GM12878 (cell line): ENCODE measurements around the gene DUSP16. TPM values are rescaled to one million over a fixed set of nuclear protein-coding genes. Genes with fewer than 3 reads are reported as not detected.

Experiments used
- EGR1 ChIP-seq, 2 experiments: IDR thresholded peaks; 1 replicate in 1 of 2; 2 replicates in 1 of 2; pipeline ENCODE4 v1.6.1; 2011 to 2012; ENCODE audit warnings: low read depth in 2 of 2, low read length in 2 of 2, borderline replicate concordance in 1 of 2, mild to moderate bottlenecking in 1 of 2, moderate library complexity in 1 of 2
- EP300 ChIP-seq, 2 experiments: fragments of 150-350 bp in 1 of 2; IDR thresholded peaks; 2 replicates each; pipeline ENCODE4 v1.6.1; 2011 to 2012; ENCODE audit warnings: low read depth in 2 of 2, low read length in 2 of 2, borderline replicate concordance in 1 of 2, improper control_type of control experiment in 1 of 2, inconsistent platforms in 1 of 2; ENCODE audit not compliant: control insufficient read depth in 1 of 2
- EZH2 ChIP-seq: IDR thresholded peaks from 2 replicates; pipeline ENCODE4 v1.6.1; 2012; ENCODE audit warnings: low read depth, mild to moderate bottlenecking, control low read depth, inconsistent platforms, low read length, borderline replicate concordance; ENCODE audit not compliant: control insufficient read depth
- HCFC1 ChIP-seq: fragments of 150-350 bp; IDR thresholded peaks from 2 replicates; pipeline ENCODE4 v1.6.1; 2014; ENCODE audit warnings: low read length
- HDAC6 ChIP-seq: fragments of 200-600 bp; sonication (generic); IDR thresholded peaks from one replicate; pipeline ENCODE4 v1.8.0; 2017; ENCODE audit warnings: antibody characterized with exemption; ENCODE audit not compliant: unreplicated experiment
- JUND ChIP-seq: IDR thresholded peaks from 2 replicates; pipeline ENCODE4 v1.6.1; 2012; ENCODE audit warnings: low read depth, mild to moderate bottlenecking, low read length, improper control_type of control experiment, moderate library complexity
- MEF2A ChIP-seq: IDR thresholded peaks from 2 replicates; pipeline ENCODE4 v1.6.1; 2011; ENCODE audit warnings: low read depth, mild to moderate bottlenecking, low read length, moderate library complexity; ENCODE audit not compliant: insufficient read depth
- NR2C2 ChIP-seq: IDR thresholded peaks from 2 replicates; pipeline ENCODE4 v1.6.1; 2011; ENCODE audit warnings: borderline replicate concordance, low read depth; ENCODE audit not compliant: control insufficient read depth, insufficient read length
- PAX5 ChIP-seq: IDR thresholded peaks from 2 replicates; pipeline ENCODE4 v1.6.1; 2011; ENCODE audit warnings: low read depth, low read length, borderline replicate concordance
- POLR2AphosphoS5 ChIP-seq: IDR thresholded peaks from 2 replicates; pipeline ENCODE4 v1.6.1; 2011; ENCODE audit warnings: mild to moderate bottlenecking, low read length, inconsistent platforms
- RELA ChIP-seq: fragments of 450-650 bp; IDR thresholded peaks from 2 replicates; pipeline ENCODE4 v1.8.0; 2014; ENCODE audit warnings: borderline replicate concordance; ENCODE audit not compliant: partially characterized antibody
- SIX5 ChIP-seq: IDR thresholded peaks from 2 replicates; pipeline ENCODE4 v1.6.1; 2011; ENCODE audit warnings: mild to moderate bottlenecking, low read depth, low read length, moderate library complexity; ENCODE audit not compliant: severe bottlenecking
- SPI1 ChIP-seq: IDR thresholded peaks from 2 replicates; pipeline ENCODE4 v1.6.1; 2011; ENCODE audit warnings: low read depth, mild to moderate bottlenecking, low read length, moderate library complexity, borderline replicate concordance; ENCODE audit not compliant: insufficient read depth
- SREBF1 ChIP-seq: IDR thresholded peaks from 2 replicates; pipeline ENCODE4 v1.6.1; 2012; ENCODE audit warnings: mild to moderate bottlenecking, low read length
- SUZ12 ChIP-seq: fragments of 200-600 bp; sonication (generic); IDR thresholded peaks from one replicate; pipeline ENCODE4 v1.6.1; 2018; ENCODE audit warnings: antibody characterized with exemption, mild to moderate bottlenecking; ENCODE audit not compliant: unreplicated experiment
- TBL1XR1 ChIP-seq: IDR thresholded peaks from 2 replicates; pipeline ENCODE4 v1.6.1; 2012; ENCODE audit warnings: low read depth, low read length, improper control_type of control experiment
- ZBED1 ChIP-seq: IDR thresholded peaks from 2 replicates; pipeline ENCODE4 v1.6.1; 2016; ENCODE audit warnings: borderline replicate concordance
- polyA plus RNA-seq, 11 experiments: library from polyadenylated mRNA; depleted of rRNA in 4 of 11; unstranded in 6 of 11; stranded (reverse) in 5 of 11; fragments of >200 nt; fragmentation: Nextera tagmentation in 4 of 11; fragmentation: Illumina TruSeq in 1 of 11; extraction: Ambion mirVana in 4 of 11; extraction: Trizol in 1 of 11; gene quantifications; 1 replicate in 1 of 11; 2 replicates in 10 of 11; pipeline versions ENCODE4 v1.2.1 to v1.2.3, GENCODE V29; 2011 to 2016; ENCODE audit warnings: inconsistent platforms in 2 of 11, missing spikeins in 2 of 11, low read depth in 1 of 11
- total RNA-seq, 4 experiments: library from RNA; depleted of rRNA in 3 of 4; stranded (reverse); fragments of >200 nt in 3 of 4; fragmentation: Illumina TruSeq in 1 of 4; extraction: Trizol in 1 of 4; gene quantifications; 2 replicates each; pipeline versions ENCODE4 v1.2.1 to v1.2.3, GENCODE V29; 2013 to 2021
- TF ChIP-seq, protein P1 (sequence below): fragments of 450-650 bp; formaldehyde crosslinking; IDR thresholded peaks from 2 replicates; pipeline ENCODE4 v1.4.0; 2022; ENCODE audit warnings: mild to moderate bottlenecking, moderate library complexity
- TF ChIP-seq, protein P2 (sequence below): IDR thresholded peaks from 2 replicates; pipeline ENCODE4 v1.6.1; 2012; ENCODE audit warnings: low read depth, low read length, improper control_type of control experiment
- TF ChIP-seq, protein P3 (sequence below): IDR thresholded peaks from 2 replicates; pipeline ENCODE4 v1.6.1; 2011; ENCODE audit warnings: borderline replicate concordance, low read depth, mild to moderate bottlenecking, moderate library complexity, low read length; ENCODE audit not compliant: insufficient read depth, poor library complexity, severe bottlenecking
- TF ChIP-seq, protein P4 (sequence below): fragments of 450-650 bp; IDR thresholded peaks from 2 replicates; pipeline ENCODE4 v1.6.1; 2016; ENCODE audit warnings: mild to moderate bottlenecking, moderate library complexity, borderline replicate concordance

Gene DUSP16
- total and polyA plus RNA-seq, 10 of the 15 experiments (the other 5 are each of a cell fraction or from before 2014, with no cell fraction given) = 3.9 to 75.3 (median 26.8) TPM

DNA sequence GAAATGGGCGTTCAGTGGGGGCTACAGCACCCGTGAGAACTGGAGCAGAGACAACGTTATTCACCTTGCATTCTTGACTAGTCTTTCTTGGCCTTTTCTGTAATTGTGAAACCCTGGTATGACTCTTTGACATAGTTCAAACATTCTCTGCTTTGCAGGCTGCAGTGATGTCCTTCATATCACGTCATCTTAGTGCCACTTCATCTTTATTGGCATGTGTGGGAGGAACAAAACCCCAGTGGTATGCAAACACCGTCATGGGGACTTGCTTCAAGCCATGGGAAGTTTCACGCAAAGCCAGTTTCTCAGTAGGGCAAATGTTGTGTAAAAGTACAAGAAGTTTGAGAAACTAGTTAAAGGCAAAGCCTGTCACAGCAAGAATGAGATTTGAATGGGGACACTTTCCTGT lies 20.2 kb upstream of the DUSP16 start (continued):
- TF ChIP-seq, protein P1, sequence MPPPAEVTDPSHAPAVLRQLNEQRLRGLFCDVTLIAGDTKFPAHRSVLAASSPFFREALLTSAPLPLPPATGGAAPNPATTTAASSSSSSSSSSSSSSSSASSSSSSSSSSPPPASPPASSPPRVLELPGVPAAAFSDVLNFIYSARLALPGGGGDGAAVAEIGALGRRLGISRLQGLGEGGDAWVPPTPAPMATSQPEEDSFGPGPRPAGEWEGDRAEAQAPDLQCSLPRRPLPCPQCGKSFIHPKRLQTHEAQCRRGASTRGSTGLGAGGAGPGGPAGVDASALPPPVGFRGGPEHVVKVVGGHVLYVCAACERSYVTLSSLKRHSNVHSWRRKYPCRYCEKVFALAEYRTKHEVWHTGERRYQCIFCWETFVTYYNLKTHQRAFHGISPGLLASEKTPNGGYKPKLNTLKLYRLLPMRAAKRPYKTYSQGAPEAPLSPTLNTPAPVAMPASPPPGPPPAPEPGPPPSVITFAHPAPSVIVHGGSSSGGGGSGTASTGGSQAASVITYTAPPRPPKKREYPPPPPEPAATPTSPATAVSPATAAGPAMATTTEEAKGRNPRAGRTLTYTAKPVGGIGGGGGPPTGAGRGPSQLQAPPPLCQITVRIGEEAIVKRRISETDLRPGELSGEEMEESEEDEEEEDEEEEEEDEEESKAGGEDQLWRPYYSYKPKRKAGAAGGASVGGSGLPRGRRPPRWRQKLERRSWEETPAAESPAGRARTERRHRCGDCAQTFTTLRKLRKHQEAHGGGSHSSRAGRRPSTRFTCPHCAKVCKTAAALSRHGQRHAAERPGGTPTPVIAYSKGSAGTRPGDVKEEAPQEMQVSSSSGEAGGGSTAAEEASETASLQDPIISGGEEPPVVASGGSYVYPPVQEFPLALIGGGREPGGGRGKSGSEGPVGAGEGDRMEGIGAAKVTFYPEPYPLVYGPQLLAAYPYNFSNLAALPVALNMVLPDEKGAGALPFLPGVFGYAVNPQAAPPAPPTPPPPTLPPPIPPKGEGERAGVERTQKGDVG (CRISPR knock-in tag) = no peak
- TF ChIP-seq EZH2 = no peak
- TF ChIP-seq POLR2AphosphoS5 = peak; percentile 21; the same call in 1 of the 2 replicates
- peak; percentile 97; the same call in 1 of the 2 replicates for TF ChIP-seq ZBED1
- no peak for TF ChIP-seq HDAC6
- TF ChIP-seq, protein P2, sequence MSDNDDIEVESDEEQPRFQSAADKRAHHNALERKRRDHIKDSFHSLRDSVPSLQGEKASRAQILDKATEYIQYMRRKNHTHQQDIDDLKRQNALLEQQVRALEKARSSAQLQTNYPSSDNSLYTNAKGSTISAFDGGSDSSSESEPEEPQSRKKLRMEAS = no peak
- TF ChIP-seq EP300 (IDR thresholded peaks at IDR 0.05; ENCODE audit: borderline replicate concordance in 1 of 2, control insufficient read depth in 1 of 2, low read depth in 2 of 2, low read length in 2 of 2) = peak; percentile 96 to 99
- TF ChIP-seq, protein P3, sequence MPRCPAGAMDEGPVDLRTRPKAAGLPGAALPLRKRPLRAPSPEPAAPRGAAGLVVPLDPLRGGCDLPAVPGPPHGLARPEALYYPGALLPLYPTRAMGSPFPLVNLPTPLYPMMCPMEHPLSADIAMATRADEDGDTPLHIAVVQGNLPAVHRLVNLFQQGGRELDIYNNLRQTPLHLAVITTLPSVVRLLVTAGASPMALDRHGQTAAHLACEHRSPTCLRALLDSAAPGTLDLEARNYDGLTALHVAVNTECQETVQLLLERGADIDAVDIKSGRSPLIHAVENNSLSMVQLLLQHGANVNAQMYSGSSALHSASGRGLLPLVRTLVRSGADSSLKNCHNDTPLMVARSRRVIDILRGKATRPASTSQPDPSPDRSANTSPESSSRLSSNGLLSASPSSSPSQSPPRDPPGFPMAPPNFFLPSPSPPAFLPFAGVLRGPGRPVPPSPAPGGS = peak; percentile 99
- peak; percentile 65 for TF ChIP-seq RELA
- no peak for TF ChIP-seq SREBF1
- TF ChIP-seq HCFC1 = no peak
- no peak for TF ChIP-seq NR2C2
- TF ChIP-seq SIX5 = no peak
- TF ChIP-seq EGR1 (IDR thresholded peaks at IDR 0.05; ENCODE audit: borderline replicate concordance in 1 of 2, low read depth in 2 of 2, low read length in 2 of 2) = peak in 1 of 2 experiments; percentile 84; a peak in 2 of 3 replicates
- peak; percentile 84; the same call in 1 of the 2 replicates for TF ChIP-seq MEF2A
- TF ChIP-seq TBL1XR1 = peak; percentile 93
- TF ChIP-seq, protein P4, sequence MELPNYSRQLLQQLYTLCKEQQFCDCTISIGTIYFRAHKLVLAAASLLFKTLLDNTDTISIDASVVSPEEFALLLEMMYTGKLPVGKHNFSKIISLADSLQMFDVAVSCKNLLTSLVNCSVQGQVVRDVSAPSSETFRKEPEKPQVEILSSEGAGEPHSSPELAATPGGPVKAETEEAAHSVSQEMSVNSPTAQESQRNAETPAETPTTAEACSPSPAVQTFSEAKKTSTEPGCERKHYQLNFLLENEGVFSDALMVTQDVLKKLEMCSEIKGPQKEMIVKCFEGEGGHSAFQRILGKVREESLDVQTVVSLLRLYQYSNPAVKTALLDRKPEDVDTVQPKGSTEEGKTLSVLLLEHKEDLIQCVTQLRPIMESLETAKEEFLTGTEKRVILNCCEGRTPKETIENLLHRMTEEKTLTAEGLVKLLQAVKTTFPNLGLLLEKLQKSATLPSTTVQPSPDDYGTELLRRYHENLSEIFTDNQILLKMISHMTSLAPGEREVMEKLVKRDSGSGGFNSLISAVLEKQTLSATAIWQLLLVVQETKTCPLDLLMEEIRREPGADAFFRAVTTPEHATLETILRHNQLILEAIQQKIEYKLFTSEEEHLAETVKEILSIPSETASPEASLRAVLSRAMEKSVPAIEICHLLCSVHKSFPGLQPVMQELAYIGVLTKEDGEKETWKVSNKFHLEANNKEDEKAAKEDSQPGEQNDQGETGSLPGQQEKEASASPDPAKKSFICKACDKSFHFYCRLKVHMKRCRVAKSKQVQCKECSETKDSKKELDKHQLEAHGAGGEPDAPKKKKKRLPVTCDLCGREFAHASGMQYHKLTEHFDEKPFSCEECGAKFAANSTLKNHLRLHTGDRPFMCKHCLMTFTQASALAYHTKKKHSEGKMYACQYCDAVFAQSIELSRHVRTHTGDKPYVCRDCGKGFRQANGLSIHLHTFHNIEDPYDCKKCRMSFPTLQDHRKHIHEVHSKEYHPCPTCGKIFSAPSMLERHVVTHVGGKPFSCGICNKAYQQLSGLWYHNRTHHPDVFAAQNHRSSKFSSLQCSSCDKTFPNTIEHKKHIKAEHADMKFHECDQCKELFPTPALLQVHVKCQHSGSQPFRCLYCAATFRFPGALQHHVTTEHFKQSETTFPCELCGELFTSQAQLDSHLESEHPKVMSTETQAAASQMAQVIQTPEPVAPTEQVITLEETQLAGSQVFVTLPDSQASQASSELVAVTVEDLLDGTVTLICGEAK = peak; percentile 73; the same call in 1 of the 2 replicates
- peak; percentile 87 for TF ChIP-seq JUND
- peak; percentile 87 for TF ChIP-seq SPI1
- TF ChIP-seq SUZ12 = no peak
- TF ChIP-seq PAX5 = peak; percentile 96
